Mesenteric fat pad (tissue), 1 donor: ENCODE data around the gene GPR152. TPM values are rescaled to one million over a fixed set of nuclear protein-coding genes. Genes with fewer than 3 reads are reported as not detected.

ENCODE experiments used
- DNase-seq: peaks from one replicate; pipeline ENCODE4 v3.0.0-alpha.2; 2020; ENCODE audit warnings: low spot score
- long read RNA-seq: library from polyadenylated mRNA; unstranded; transcript quantifications from one replicate; pipeline ENCODE4 v2.0.0, GENCODE V29; 2020
- total RNA-seq: library from RNA; stranded (reverse); fragmentation: NEBNext Ultra II Directional; extraction: Animal tissue kit (Norgen Biotek cat#: 25700); gene quantifications from one replicate; pipeline ENCODE4 v1.2.1, GENCODE V29; 2021
- donor health status: DM: yes; HTN: yes; CAD: no.

Gene GPR152, protein sequence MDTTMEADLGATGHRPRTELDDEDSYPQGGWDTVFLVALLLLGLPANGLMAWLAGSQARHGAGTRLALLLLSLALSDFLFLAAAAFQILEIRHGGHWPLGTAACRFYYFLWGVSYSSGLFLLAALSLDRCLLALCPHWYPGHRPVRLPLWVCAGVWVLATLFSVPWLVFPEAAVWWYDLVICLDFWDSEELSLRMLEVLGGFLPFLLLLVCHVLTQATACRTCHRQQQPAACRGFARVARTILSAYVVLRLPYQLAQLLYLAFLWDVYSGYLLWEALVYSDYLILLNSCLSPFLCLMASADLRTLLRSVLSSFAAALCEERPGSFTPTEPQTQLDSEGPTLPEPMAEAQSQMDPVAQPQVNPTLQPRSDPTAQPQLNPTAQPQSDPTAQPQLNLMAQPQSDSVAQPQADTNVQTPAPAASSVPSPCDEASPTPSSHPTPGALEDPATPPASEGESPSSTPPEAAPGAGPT
- not detected for total RNA-seq
- long read RNA-seq: 0 reads

DNA sequence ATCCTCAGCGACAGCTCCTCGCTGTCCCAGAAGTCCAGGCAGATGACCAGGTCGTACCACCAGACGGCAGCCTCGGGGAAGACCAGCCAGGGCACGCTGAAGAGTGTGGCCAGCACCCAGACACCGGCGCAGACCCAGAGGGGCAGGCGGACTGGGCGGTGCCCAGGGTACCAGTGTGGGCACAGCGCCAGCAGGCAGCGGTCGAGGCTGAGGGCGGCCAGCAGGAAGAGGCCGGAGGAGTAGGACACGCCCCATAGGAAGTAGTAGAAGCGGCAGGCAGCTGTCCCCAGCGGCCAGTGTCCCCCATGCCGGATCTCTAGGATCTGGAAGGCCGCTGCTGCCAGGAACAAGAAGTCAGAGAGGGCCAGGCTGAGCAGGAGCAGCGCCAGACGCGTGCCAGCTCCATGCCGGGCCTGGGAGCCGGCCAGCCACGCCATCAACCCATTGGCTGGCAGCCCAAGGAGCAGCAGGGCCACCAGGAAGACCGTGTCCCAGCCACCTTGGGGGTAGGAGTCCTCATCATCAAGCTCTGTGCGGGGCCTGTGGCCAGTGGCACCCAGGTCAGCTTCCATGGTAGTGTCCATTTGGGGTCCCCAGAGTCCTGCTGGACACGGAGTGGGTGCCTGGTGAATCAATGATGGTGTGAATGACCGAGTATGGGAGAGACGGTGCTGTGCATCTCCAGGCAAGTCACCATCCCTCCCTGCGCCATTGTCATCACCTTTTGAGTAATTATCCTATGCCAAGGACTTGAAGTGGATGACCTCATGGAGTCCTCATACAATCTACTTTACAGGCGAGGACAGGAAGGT lies at the start of gene GPR152:
Gene GPR152, minus strand, starts transcription at position 589 of the 812 bp plus-strand sequence. Its CDS starts 5 bp downstream, at position 584.
- DNase-seq: no peak

DNA sequence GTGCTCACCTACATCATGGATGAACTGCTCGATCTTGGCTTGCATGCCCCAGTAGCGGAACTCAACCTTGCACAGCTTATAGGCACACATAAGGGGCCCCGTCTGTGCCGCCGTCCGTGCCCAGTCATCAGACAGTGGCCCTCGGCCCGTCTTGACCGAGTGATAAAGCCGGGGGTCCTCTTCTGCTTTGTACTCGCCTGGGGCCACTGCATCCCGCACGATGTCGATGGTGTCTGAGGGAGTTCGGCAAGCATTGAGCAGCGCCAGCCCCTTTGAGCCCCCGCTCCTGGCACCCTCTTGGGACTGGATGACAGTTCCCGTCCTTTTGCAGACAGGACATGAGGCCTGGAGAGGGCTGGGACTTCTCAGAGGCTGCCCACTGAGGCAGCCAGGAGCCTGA lies 49.3 kb upstream of the GPR152 start:
- no peak for DNase-seq

DNA sequence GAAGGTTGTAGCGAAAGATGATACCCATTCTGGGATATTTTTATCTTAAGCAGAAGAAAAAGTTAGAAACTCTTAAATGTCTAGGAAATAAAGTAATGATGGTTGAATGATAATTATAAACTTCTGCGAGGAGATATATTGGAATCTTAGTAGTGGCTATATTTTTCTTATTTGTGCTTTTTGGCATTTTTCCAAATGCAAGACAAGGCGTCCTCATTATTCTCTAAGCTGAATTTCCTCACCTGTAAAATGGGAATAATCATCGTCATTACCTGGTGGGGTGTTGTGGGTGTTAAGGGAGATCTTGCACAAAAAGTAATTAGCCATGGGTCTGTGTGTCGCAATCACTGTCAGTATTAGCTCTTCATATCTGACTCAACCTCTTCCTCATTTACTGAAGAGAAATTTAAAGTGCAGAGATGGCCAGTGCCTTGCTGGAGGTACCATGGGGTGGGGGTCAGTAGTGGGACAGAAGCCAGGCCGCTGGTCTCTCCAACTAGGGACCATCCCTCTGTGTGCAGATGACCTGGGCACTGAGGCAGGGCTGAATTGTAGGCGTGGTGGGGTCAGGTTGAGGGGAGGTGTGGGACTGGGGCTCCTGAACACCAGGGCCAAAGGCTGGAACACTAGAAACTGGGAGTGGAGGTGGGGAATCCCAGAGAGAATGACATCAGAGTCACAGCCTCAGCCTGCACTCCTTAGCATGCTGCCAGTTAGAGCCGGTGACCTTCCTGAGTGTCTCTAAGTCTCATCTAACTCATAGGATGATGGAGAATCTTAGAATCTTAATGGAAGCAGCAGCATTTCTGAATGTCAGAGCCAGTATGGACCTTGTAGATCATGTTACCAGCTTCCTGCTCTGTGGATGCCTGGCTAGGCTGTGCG lies 48.5 kb upstream of the GPR152 start:
- no peak for DNase-seq

DNA sequence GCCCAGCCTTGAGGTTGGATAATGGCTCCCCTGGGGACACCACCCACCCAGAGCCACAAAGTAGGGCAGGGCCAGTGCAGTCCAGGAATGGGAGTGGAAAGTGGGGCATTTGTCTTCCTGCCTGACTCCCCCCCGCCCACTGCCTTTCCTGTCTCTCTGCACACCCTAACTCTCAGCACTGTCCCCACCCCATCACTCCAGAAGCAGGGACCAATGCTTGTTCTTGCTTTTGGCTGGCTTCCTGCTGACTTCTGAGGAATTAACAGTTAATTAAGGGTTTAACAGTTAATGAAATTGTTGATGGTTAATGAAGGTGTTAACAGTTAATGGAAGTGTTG lies 47.9 kb upstream of the GPR152 start:
- no peak for DNase-seq

DNA sequence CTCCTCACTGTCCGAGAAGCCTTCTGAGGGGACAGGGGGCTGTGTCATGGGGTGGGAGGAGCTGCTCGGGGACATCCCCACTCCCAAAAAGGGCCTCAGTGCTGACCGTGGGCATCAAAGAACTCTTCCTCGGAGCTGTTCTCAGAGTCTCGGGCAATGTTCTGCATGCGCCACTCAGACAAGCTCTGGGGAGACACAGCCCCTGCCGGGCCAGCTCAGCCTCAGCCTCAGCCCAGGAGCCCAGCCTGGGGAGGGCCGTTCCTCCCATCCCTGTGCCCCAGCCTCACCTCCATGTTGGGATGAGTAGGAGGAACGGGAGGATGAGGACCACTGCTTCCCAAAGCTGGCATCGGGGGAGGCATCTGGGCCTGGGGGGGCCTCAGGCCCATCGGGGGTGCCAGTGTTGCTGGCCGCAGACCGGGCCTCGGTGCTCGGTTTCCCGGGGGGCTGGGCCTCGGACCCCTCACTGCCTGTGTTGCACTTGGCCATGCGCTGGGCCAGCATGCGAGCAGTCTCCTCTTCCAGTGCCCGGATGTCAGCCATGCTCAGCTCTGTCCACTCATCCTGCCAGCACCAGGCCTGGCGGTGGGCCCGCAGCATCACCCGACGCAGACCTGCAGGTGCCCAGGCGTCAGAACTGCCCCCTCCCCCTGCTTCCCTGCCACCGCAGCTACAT lies 47.4 kb upstream of the GPR152 start:
- DNase-seq: no peak

DNA sequence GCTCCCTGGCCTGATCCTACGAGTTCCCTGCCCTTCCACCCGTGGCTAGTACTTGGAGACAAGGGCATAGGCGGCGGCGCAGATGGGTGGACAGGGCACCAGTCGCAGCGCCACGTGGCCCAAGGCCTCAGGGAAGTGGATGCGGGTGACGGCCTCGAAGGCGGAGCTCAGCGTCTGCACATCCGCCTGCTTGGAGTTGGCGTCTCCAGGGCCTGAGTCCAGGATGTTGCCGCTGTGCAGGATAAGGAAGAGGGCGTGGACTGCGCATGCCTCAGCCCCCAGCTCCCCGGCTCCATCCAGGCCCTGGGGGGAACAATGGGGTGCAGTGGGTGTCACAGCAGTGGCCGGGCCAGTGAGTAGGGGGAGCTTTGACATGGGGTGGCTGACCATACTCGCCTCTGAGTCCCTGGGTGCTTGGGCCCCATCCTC lies 46.0 kb upstream of the GPR152 start:
- DNase-seq: no peak

DNA sequence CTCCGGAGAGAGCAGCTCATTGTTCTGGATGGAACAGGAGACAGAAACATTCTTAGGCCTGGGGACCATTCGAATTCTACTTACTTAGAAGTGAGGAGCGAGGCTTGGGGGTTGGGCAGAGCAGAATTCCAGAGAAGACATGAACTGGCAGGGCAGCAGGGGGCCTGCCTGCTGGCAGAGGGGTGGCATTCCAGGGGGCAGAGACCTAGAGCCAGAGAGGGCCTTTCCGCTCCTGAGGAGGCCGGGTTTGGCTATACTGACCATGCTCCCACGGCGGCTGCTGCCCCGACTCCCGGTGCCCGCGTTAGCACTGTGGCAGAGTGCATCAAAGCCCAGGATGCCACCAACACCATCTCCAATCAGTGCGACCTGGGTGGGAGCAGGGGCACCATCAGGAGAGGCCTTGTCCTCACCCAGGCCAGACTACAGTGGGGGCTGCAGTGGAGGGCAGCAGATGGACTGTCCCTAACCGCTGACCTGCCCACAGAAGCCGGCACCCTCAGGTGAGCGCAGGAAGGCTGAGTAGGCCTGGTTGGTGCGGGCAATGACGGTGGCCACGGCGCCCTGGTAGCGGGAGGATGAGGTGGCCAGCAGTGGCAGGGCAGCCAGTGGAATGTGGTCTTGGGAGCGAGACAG lies 45.2 kb upstream of the GPR152 start:
- no peak for DNase-seq

DNA sequence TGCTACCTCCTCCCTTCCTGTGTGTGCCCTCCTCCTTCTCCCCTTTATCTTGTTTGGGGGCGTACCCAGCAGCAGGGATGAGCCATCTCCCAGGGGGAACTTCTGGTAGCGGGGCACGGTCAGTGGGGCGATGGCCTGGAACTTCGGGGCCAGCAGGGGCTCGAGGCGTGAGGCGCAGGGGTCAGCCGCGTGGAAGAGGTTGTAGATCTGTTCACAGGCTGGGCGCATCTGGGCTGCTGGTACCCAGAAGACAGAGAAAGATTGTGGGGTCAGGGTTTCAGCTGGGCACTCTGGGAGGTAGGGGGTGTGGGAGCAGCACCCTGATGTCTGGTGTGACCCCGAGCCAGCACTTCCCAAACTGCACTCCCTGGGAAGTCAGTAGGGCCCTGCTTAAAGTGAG lies 43.6 kb upstream of the GPR152 start:
- DNase-seq: no peak

DNA sequence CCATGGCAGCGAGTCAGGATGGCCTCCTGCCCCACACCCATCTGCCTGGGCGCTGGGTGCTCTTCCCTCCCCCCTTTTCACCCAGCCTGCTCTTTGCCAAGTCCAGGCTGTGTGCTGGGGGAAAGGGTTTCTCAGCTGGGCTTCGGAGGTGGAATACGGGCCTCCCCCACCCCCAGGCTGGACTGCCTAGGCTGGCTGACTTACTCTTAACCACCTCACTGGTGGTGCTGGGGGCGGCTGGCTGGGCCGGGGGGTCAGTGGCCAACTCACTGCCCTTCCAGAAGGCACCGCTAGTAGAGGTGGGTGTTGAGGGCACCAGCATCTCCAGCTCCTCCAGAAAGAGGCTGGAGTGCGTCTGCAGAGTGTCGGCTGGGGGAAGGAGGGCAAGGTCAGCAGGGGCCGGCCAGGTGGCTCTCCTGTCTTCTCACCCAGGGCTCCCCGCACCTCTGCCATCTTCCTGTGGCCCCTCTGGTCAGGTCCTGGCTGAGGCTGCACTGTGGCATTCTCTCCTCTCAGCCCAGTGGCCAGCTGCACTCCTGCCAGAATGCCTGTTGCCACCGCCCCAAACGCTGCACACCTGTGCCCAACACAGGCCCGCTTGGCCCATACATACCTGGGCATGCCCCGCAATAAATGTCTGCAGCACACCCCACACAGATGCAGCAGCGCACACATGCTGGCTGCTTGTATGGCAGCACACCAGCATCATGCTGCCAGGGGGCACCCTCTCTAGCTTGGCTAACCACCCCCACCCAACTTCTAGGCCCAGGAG lies 42.9 kb upstream of the GPR152 start:
- DNase-seq: no peak

DNA sequence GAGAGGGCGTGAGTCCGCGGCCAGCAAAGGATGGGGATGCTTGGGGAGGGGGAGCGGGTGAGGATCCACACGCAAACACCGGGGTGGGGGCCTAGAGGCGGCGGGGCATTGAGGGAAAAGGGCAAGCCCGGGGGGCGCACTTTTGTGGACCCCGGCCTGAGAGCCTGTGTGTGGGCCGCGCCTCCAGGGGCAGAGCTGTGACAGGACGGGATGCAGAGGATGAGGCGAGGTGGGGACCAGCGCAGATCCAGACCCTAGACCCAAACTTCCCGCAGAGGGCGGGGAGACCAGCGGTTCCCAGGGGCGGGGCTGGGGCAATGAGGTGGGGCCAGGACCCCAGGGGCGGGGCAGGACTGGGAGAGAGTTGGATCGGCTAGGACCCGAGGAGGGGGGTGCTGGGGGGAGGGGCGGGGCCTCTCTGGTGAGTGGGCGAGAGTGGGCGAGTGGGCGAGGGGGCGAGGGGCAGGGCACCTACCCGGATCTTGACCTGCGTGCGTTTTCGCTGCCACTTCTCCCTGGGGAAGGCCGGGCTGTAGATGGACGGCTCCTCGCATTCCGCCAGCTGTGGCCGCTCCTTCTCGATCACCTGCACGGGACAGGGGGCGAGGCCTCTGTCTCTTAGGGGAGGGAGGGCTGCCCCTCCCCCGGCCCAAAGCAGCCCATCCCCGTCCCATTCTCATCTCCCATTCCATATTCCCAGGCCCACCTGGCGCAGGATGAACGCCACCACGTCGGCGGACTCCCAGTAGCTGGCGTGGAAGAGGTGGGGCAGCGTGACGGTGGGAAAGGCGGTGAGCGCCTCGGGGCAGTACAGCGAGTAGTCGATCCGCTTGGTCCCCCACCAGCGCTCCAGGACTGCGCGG lies 42.1 kb upstream of the GPR152 start:
- DNase-seq: no peak

DNA sequence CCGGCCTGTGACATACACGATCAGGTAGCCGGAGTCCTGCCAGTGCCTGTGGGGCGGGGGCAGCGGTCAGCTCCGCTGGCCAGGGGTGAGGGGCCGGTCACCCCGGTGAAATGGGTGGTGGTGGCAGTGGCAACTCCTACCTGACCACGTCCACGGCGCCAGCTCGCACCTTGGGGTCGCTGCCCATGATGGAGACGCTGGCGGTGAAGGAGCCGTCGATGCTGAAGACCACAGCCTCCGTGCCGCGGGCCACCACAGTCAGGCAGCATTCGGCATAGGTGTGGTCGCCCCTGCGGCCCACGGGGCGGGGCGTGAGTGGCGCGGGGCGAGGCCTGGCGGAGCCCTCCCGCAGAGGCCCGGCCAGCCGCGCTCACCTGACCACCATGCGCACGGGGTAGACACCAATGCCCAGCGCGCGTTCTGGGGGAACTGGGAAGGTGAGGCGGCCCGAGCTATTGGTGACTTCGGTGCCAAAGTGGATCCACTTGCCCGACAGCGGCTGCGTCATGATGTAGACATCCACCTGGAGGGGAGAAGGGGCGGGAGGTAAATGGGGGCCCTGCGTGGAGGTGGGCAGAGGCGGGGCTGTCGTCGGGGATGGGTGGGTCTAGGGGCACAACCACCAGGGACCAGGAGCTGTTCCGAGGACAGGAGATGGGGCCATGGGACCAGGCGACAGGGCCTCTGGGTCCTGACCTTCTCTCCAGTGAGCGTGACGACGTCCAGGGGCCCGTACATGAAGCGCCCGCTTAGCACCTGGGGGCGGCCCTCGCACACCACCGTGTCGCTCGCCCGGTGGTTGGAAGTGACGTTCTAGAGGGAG lies 41.2 kb upstream of the GPR152 start:
- DNase-seq: no peak

DNA sequence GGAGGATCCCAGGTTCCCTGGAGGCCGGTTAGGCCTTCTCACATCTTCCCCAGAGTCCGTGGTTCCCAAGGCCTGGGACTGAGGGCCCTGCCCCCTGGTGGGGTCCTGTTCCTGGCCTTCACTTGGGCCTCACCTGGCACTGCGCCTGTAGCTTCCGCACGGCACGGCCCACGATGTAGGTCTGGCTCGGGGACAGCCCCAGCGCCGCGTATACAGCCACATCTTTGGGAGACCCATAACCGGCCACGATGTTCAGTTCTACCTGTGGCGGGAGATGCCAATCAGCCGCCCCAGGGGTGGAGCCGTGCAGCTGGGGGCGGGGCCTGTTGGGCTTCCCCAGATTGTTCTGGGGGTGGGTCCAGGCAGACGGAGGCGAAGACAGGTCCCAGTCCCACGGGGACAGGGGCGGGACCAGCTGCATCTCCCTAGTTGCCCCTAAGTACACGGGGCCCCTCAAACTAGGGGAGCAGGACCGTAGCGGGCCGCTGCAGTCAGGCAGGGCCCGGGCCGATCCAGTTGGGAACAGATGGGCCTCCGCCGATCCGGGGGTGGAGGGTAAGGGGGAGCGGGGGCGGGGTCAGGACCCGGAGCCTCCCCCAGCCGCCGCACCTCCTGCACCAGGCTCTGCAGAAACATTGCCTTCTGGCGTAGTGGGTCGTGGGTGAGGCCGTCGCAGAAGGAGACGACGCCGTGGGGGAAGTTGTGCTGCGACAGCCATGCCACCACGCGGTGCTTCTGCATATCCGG lies 40.4 kb upstream of the GPR152 start:
- no peak for DNase-seq

DNA sequence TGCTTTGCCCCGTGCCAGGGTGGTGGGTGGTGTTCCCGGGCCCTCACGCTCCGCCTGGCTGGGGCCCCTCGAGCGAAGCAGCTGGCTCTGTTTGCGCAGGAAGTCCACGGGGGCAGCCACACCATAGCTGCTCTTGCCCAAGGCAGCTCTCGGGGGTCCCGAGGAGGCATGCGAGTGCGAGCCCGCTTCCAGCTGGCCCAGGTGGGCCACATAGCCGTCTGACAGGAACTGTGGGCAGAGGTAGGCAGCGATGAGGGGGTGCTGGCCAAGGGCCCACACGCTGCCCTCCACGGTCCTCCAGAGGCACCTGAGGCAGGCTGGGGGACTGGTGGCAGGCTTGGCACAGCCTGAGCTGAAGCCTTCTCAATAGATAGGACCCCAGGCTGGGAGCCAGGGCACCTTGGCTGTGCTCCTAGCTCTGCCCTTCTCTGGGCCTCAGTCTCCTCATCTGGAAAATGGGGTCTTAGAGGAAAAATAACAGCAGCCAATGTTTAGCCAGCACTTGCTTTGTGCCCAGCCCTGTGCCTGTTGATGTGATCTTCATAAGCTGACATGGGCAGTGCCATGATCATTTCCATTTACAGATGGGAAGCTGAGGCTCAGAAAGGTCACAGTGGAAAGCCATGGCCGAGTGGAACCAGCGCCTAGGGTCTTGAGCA lies 39.7 kb upstream of the GPR152 start:
- no peak for DNase-seq

DNA sequence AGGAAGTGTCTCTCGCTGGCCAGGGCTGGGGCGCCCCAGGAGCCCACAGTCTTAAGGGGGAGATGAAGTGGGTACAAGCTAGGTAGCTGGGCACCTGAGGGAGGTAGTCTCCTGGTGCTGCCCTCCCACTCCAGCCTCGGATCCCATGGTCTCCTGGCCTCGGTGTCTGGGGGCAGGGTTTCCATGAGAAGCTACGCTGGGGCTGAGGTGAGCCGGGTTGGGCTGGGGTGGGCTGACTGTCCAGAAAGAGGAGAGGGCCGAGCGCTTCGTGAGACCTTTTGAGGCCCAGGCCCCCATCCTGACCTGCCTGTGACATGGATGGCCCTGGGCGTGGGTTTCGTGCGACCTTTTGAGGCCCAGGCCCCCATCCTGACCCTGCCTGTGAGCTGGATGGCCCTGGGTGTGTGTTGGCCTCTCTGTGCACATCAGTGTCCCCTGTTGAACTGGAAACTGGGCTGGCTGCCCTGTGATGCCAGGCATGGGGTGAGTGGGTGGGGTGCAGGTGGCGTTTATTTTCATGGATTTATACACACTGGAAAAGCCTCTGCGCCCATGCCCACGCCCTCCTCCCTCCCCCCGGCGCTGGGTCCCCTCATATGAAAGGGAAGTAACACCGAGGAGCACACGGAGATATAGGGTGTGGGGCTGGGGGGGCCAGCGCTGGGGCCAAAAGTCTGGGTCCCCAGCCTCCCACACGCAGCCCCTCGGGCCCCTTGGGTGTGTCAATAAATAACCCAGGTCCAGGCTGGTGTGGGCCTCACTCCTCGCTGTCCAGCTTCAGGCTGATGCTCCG lies 38.9 kb upstream of the GPR152 start:
- no peak for DNase-seq

DNA sequence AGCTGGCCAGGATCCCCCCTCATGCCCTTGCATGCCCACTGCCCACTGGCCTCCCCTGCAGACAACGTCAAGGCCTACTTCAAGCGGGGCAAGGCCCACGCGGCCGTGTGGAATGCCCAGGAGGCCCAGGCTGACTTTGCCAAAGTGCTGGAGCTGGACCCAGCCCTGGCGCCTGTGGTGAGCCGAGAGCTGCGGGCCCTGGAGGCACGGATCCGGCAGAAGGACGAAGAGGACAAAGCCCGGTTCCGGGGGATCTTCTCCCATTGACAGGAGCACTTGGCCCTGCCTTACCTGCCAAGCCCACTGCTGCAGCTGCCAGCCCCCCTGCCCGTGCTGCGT lies 38.2 kb upstream of the GPR152 start:
- no peak for DNase-seq
